SH-SY5Y (cell line): ENCODE results near the gene ARSB.

Source experiments
- GATA2 ChIP-seq: IDR thresholded peaks from 2 replicates; pipeline ENCODE4 v1.6.1; 2011; ENCODE audit warnings: mild to moderate bottlenecking, low read depth, low read length
- GATA3 ChIP-seq: IDR thresholded peaks from 2 replicates; pipeline ENCODE4 v1.6.1; 2011; ENCODE audit warnings: low read depth, mild to moderate bottlenecking, low read length, moderate library complexity

ARSB gene

GRCh38 chr5:78855026-78855425 is 130.1 kb downstream of the ARSB start:
- TF ChIP-seq GATA2 (no peak), GATA3 (no peak)

GRCh38 chr5:78845470-78845869 is 139.6 kb downstream of the ARSB start:
- TF ChIP-seq GATA3, result no peak
- no peak for TF ChIP-seq GATA2

GRCh38 chr5:78843436-78843835 is 141.7 kb downstream of the ARSB start:
- TF ChIP-seq GATA3 (no peak), GATA2 (no peak)

- no peak for TF ChIP-seq GATA3
- no peak for TF ChIP-seq GATA2
These were observed 143.3 kb downstream of the ARSB start for GRCh38 chr5:78841767-78842166.

- TF ChIP-seq GATA2, result no peak
- TF ChIP-seq GATA3, result no peak
These were observed 146.4 kb downstream of the ARSB start for GRCh38 chr5:78838753-78839152.

- TF ChIP-seq GATA2 (no peak), GATA3 (no peak)
These were observed 147.3 kb downstream of the ARSB start for GRCh38 chr5:78837836-78838235.

GRCh38 chr5:78835176-78835575 is 149.9 kb downstream of the ARSB start:
- no peak for TF ChIP-seq GATA2
- no peak for TF ChIP-seq GATA3

- TF ChIP-seq GATA2 (no peak), GATA3 (no peak)
These were observed 151.8 kb downstream of the ARSB start for GRCh38 chr5:78833284-78833683.

GRCh38 chr5:78830528-78831046 is 154.5 kb downstream of the ARSB start:
- no peak for TF ChIP-seq GATA3
- no peak for TF ChIP-seq GATA2

GRCh38 chr5:78829811-78830527 is 155.1 kb downstream of the ARSB start:
- TF ChIP-seq GATA2 (no peak), GATA3 (no peak)

GRCh38 chr5:78827725-78828124 is 157.4 kb downstream of the ARSB start:
- TF ChIP-seq GATA3, result no peak
- no peak for TF ChIP-seq GATA2

- TF ChIP-seq GATA3, result no peak
- no peak for TF ChIP-seq GATA2
These were observed 160.3 kb downstream of the ARSB start for GRCh38 chr5:78824831-78825281.

GRCh38 chr5:78823196-78823595 is 161.9 kb downstream of the ARSB start:
- TF ChIP-seq GATA2, result no peak
- no peak for TF ChIP-seq GATA3

- no peak for TF ChIP-seq GATA2
These were observed 163.5 kb downstream of the ARSB start for GRCh38 chr5:78821536-78822021.

GRCh38 chr5:78819707-78820106 is 165.4 kb downstream of the ARSB start:
- TF ChIP-seq GATA3, result no peak
- no peak for TF ChIP-seq GATA2
